ENCODE results near the gene CXCR4.

Gene CXCR4

GRCh38 chr2:136069773-136070172 lies 48.2 kb downstream of the CXCR4 start:
- Histone ChIP-seq H3K27me3 (no peaks in the 10 kb centered on the region), H3K4me1 (no peaks in the 10 kb centered on the region), H3K36me3 (no peaks in the 10 kb centered on the region), H3K9me3 (no peaks in the 10 kb centered on the region), H3K4me3 (ENCODE audit: low read depth, low read length) (no peak overlapping the region)
- DNase-seq, result no peak
- TF ChIP-seq CTCF (IDR thresholded peaks at IDR 0.05; ENCODE audit: low read depth, low read length), result no peak

- Histone ChIP-seq H3K9me3 (no peaks in the 10 kb centered on the region), H3K4me3 (ENCODE audit: low read depth, low read length) (no peak overlapping the region), H3K36me3 (no peaks in the 10 kb centered on the region), H3K27me3 (no peaks in the 10 kb centered on the region), H3K4me1 (no peaks in the 10 kb centered on the region)
- no peak for DNase-seq
- no peak for TF ChIP-seq CTCF (IDR thresholded peaks at IDR 0.05; ENCODE audit: low read depth, low read length)
Measured at GRCh38 chr2:136068581-136069227, 49.2 kb downstream of the CXCR4 start.

- Histone ChIP-seq H3K36me3 (no peaks in the 10 kb centered on the region), H3K9me3 (no peaks in the 10 kb centered on the region), H3K4me1 (no peaks in the 10 kb centered on the region), H3K4me3 (ENCODE audit: low read depth, low read length) (no peak overlapping the region), H3K27me3 (no peaks in the 10 kb centered on the region)
- no peak for TF ChIP-seq CTCF (IDR thresholded peaks at IDR 0.05; ENCODE audit: low read depth, low read length)
- no peak for DNase-seq
Measured at GRCh38 chr2:136067897-136068580, 49.9 kb downstream of the CXCR4 start.

GRCh38 chr2:136067459-136067858 lies 50.5 kb downstream of the CXCR4 start:
- Histone ChIP-seq H3K4me1 (no peaks in the 10 kb centered on the region), H3K27me3 (no peaks in the 10 kb centered on the region), H3K9me3 (no peaks in the 10 kb centered on the region), H3K4me3 (ENCODE audit: low read depth, low read length) (no peak overlapping the region), H3K36me3 (no peaks in the 10 kb centered on the region)
- no peak for DNase-seq
- TF ChIP-seq CTCF (IDR thresholded peaks at IDR 0.05; ENCODE audit: low read depth, low read length), result no peak

GRCh38 chr2:136065907-136066306 lies 52.0 kb downstream of the CXCR4 start:
- no peak overlapping the region for H3K4me3 ChIP-seq (ENCODE audit: low read depth, low read length)

More at GRCh38 chr2:136065907-136066306, 52.0 kb downstream of the CXCR4 start:
- H3K4me1 ChIP-seq, result no peaks in the 10 kb centered on the region
- no peaks in the 10 kb centered on the region for H3K36me3 ChIP-seq
- H3K9me3 ChIP-seq, result no peaks in the 10 kb centered on the region
- H3K27me3 ChIP-seq, result no peaks in the 10 kb centered on the region
- no peak for DNase-seq
- TF ChIP-seq CTCF (IDR thresholded peaks at IDR 0.05; ENCODE audit: low read depth, low read length), result no peak

All from BE2C (cell line).